GM12878 (cell line): ENCODE measurements around the gene SMPX. TPM values are rescaled to one million over a fixed set of nuclear protein-coding genes. Genes with fewer than 3 reads are reported as not detected.

Source experiments
- ATAC-seq: fragments of 200-7000 bp; cut with Tn5 transposase; 3 replicates; pipeline ENCODE4 v1.9.1; 2020; ENCODE audit warnings: mild to moderate bottlenecking, moderate library complexity
- BruUV-seq: library from RNA; stranded (reverse); fragments of 400-500 nt; replicated peaks from 2 replicates; lab custom pipeline; 2021; lab: Mats Ljungman, UMichigan
- CTCF ChIA-PET: fragments of 300-600 bp; sonication (Branson Sonifier 250); formaldehyde crosslinking; extraction: SDS; loops from one replicate; lab custom pipeline; 2021; ENCODE audit warnings: inconsistent platforms; lab: Yijun Ruan, JAX
- POLR2A ChIA-PET: fragments of 350-600 bp; formaldehyde crosslinking; extraction: SDS; loops from one replicate; lab custom pipeline; 2021; ENCODE audit warnings: inconsistent platforms; lab: Charles Lee
- RAD21 ChIA-PET: fragments of 300-600 bp; sonication (Branson Sonifier 250); formaldehyde crosslinking; loops from one replicate; lab custom pipeline; 2023; ENCODE audit warnings: antibody characterized with exemption; ENCODE audit not compliant: unreplicated experiment; lab: Charles Lee
- SMC1A ChIA-PET: fragments of 300-600 bp; sonication (Branson Sonifier 250); formaldehyde crosslinking; loops from one replicate; lab custom pipeline; 2023; ENCODE audit not compliant: unreplicated experiment, uncharacterized antibody; lab: Charles Lee
- DNase-seq: peaks from one replicate; pipeline ENCODE4 v3.0.0-alpha.2; 2011; ENCODE audit warnings: low read depth, low spot score
- FAIRE-seq: peaks from 3 replicates; lab custom pipeline; 2011; peaks lifted over from hg19 to GRCh38; lab: Jason Lieb, UNC
- H2AFZ ChIP-seq: 2 replicates; pipeline ENCODE4 v1.6.0; 2011; ENCODE audit warnings: low read depth, low read length, control low read depth; ENCODE audit not compliant: control insufficient read depth
- H3K27ac ChIP-seq: 2 replicates; pipeline ENCODE4 v1.5.1; 2011; ENCODE audit warnings: control low read depth; ENCODE audit not compliant: control insufficient read depth, insufficient read depth
- H3K27me3 ChIP-seq, 2 experiments: replicated peaks in 1 of 2; 2 replicates each; pipeline versions ENCODE4 v1.6.0 to v1.6.1; 2011; ENCODE audit warnings: low read length in 1 of 2; ENCODE audit not compliant: control insufficient read depth in 2 of 2, insufficient read depth in 2 of 2
- H3K36me3 ChIP-seq, 2 experiments: 2 replicates each; pipeline ENCODE4 v1.5.1; 2011; ENCODE audit warnings: low read length in 1 of 2; ENCODE audit not compliant: control insufficient read depth in 2 of 2, insufficient read depth in 2 of 2
- H3K4me1 ChIP-seq: 2 replicates; pipeline ENCODE4 v1.6.1; 2011; ENCODE audit warnings: mild to moderate bottlenecking, low read length, moderate library complexity, mixed read lengths; ENCODE audit not compliant: control insufficient read depth, insufficient read depth
- H3K4me2 ChIP-seq: 2 replicates; pipeline ENCODE4 v1.6.0; 2011; ENCODE audit warnings: control low read depth; ENCODE audit not compliant: control insufficient read depth, insufficient read depth
- H3K4me3 ChIP-seq: fragments of 200-600 bp; sonication (generic); 2 replicates; pipeline ENCODE4 v1.5.1; 2016
- H3K79me2 ChIP-seq: 2 replicates; pipeline ENCODE4 v1.6.0; 2011; ENCODE audit warnings: low read length; ENCODE audit not compliant: control insufficient read depth, insufficient read depth
- H3K9ac ChIP-seq: 2 replicates; pipeline ENCODE4 v1.8.0; 2011; ENCODE audit warnings: low read length, control low read depth, mixed read lengths; ENCODE audit not compliant: control insufficient read depth, insufficient read depth
- H3K9me3 ChIP-seq: replicated peaks from 3 replicates; pipeline ENCODE4 v1.5.1; 2011; ENCODE audit warnings: mild to moderate bottlenecking, low read length; ENCODE audit not compliant: control insufficient read depth, insufficient read depth
- H4K20me1 ChIP-seq: 2 replicates; pipeline ENCODE4 v1.6.0; 2011; ENCODE audit not compliant: control insufficient read depth, insufficient read depth
- BCL11A ChIP-seq: IDR thresholded peaks from 2 replicates; pipeline ENCODE4 v1.6.1; 2011; ENCODE audit warnings: low read depth, low read length
- EP300 ChIP-seq, 2 experiments: fragments of 150-350 bp in 1 of 2; IDR thresholded peaks; 2 replicates each; pipeline ENCODE4 v1.6.1; 2011 to 2012; ENCODE audit warnings: low read depth in 2 of 2, low read length in 2 of 2, borderline replicate concordance in 1 of 2, improper control_type of control experiment in 1 of 2, inconsistent platforms in 1 of 2; ENCODE audit not compliant: control insufficient read depth in 1 of 2
- FOXK2 ChIP-seq: fragments of 450-650 bp; IDR thresholded peaks from 2 replicates; pipeline ENCODE4 v1.6.1; 2017; ENCODE audit warnings: mild to moderate bottlenecking, moderate library complexity
- NFIC ChIP-seq: IDR thresholded peaks from 2 replicates; pipeline ENCODE4 v1.6.1; 2012; ENCODE audit warnings: low read depth, mild to moderate bottlenecking, inconsistent platforms, low read length, moderate library complexity
- NFXL1 ChIP-seq: fragments of 450-650 bp; IDR thresholded peaks from 2 replicates; pipeline ENCODE4 v1.6.1; 2017; ENCODE audit warnings: antibody characterized with exemption, mild to moderate bottlenecking, borderline replicate concordance
- NFYA ChIP-seq: IDR thresholded peaks from 2 replicates; pipeline ENCODE4 v1.6.1; 2011; ENCODE audit warnings: low read depth, mild to moderate bottlenecking, low read length, improper control_type of control experiment, borderline replicate concordance
- PAX5 ChIP-seq: IDR thresholded peaks from 2 replicates; pipeline ENCODE4 v1.6.1; 2011; ENCODE audit warnings: low read depth, low read length, borderline replicate concordance
- RB1 ChIP-seq: fragments of 450-650 bp; formaldehyde crosslinking; IDR thresholded peaks from 2 replicates; pipeline ENCODE4 v1.6.1; 2017; ENCODE audit warnings: mild to moderate bottlenecking, borderline replicate concordance
- SREBF1 ChIP-seq: IDR thresholded peaks from 2 replicates; pipeline ENCODE4 v1.6.1; 2012; ENCODE audit warnings: mild to moderate bottlenecking, low read length
- SREBF2 ChIP-seq: IDR thresholded peaks from 2 replicates; pipeline ENCODE4 v1.6.1; 2012; ENCODE audit warnings: mild to moderate bottlenecking, low read length
- WGBS: methylation state at CpG from one replicate; pipeline ENCODE4 v1.1.6; 2016; ENCODE audit warnings: low lambda C conversion rate; ENCODE audit not compliant: insufficient replicate concordance, insufficient coverage; ENCODE audit errors: missing lambda C conversion rate; 5-methylcytosine and 5-hydroxymethylcytosine counted together
- in situ Hi-C: fragments of 300-500 bp; cut with MboI; formaldehyde crosslinking; loops from 9 replicates; pipeline ENCODE4 v1.14.3; 2018; ENCODE audit warnings: mixed read lengths
- intact Hi-C: fragments of 100-400 bp; cut with micrococcal nuclease; formaldehyde crosslinking; loops from one replicate; pipeline ENCODE4 v1.14.2; 2022; ENCODE audit not compliant: unreplicated experiment
- polyA plus RNA-seq, 11 experiments: library from polyadenylated mRNA; depleted of rRNA in 4 of 11; unstranded in 6 of 11; stranded (reverse) in 5 of 11; fragments of >200 nt; fragmentation: Nextera tagmentation in 4 of 11; fragmentation: Illumina TruSeq in 1 of 11; extraction: Ambion mirVana in 4 of 11; extraction: Trizol in 1 of 11; gene quantifications; 1 replicate in 1 of 11; 2 replicates in 10 of 11; pipeline versions ENCODE4 v1.2.1 to v1.2.3, GENCODE V29; 2011 to 2016; ENCODE audit warnings: inconsistent platforms in 2 of 11, missing spikeins in 2 of 11, low read depth in 1 of 11
- total RNA-seq, 4 experiments: library from RNA; depleted of rRNA in 3 of 4; stranded (reverse); fragments of >200 nt in 3 of 4; fragmentation: Illumina TruSeq in 1 of 4; extraction: Trizol in 1 of 4; gene quantifications; 2 replicates each; pipeline versions ENCODE4 v1.2.1 to v1.2.3, GENCODE V29; 2013 to 2021
- TF ChIP-seq, protein P1 (sequence below): fragments of 450-650 bp; IDR thresholded peaks from 2 replicates; pipeline ENCODE4 v1.6.1; 2014; ENCODE audit warnings: mild to moderate bottlenecking

The SMPX gene
- total and polyA plus RNA-seq, 10 of the 15 experiments (the other 5 are each of a cell fraction or from before 2014, with no cell fraction given) = 0.08 to 0.09 TPM; not detected in 8

DNA sequence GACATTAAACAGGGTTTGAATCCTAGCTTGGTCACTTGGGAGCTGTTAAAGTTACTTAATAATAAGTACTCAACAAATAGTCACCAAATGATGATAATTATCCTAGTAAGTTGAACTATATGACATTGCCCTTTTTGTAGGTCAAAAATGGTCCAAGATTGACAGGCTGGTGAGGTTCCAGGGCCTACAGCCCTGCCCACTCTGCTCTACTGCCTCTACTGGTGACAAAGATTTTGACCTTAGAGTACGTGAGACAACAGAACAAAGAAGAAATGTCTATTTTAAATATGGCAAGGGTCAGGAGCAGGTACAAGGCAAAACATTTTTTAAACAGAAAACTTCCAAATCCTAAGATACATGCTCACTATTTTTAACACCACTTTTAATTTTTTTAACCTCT lies 572 bp upstream of the SMPX start:
- H3K79me2 ChIP-seq = no peaks in the 10 kb centered on the region
- H2AFZ ChIP-seq = no peak overlapping the region
- no peak overlapping the region for H3K4me3 ChIP-seq
- in situ Hi-C loops = no loop called here
- intact Hi-C loops = no loop called here
- H3K27ac ChIP-seq = no peak overlapping the region
- DNase-seq = no peak
- H3K27me3 ChIP-seq = no peaks in the 10 kb centered on the region
- H4K20me1 ChIP-seq = no peaks in the 10 kb centered on the region
- no TSS peak for BruUV-seq
- whole genome bisulfite sequencing = 0% methylated on average over 1 of the region's 1 CpG
- ATAC-seq = peak; percentile 32; the same call in 1 of the 3 replicates
- ChIA-PET SMC1A (no interaction called here), CTCF (interaction anchor here (0.9 to 3.6 kb wide), 4 partner anchors 8 to 1228 kb away, joined by 3 to 18 read pairs (median 4); no protein-coding TSS in a partner anchor), RAD21 (interaction anchor here (1.3 kb wide), 1 partner anchor 12 kb away, joined by 3 read pairs; no protein-coding TSS in a partner anchor), POLR2A (no interaction called here)
- no peaks in the 10 kb centered on the region for H3K36me3 ChIP-seq
- FAIRE-seq = no peak
- TF ChIP-seq SREBF2 = no peak
- no peak for TF ChIP-seq PAX5
- no peak for TF ChIP-seq NFXL1
- TF ChIP-seq EP300 (IDR thresholded peaks at IDR 0.05; ENCODE audit: borderline replicate concordance in 1 of 2, control insufficient read depth in 1 of 2, low read depth in 2 of 2, low read length in 2 of 2) = no peak
- no peak for TF ChIP-seq SREBF1
- no peak for TF ChIP-seq FOXK2
- TF ChIP-seq BCL11A = no peak
- TF ChIP-seq, protein P1, sequence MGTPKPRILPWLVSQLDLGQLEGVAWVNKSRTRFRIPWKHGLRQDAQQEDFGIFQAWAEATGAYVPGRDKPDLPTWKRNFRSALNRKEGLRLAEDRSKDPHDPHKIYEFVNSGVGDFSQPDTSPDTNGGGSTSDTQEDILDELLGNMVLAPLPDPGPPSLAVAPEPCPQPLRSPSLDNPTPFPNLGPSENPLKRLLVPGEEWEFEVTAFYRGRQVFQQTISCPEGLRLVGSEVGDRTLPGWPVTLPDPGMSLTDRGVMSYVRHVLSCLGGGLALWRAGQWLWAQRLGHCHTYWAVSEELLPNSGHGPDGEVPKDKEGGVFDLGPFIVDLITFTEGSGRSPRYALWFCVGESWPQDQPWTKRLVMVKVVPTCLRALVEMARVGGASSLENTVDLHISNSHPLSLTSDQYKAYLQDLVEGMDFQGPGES = no peak
- no peak for TF ChIP-seq RB1
- TF ChIP-seq NFYA = no peak
- no peak for TF ChIP-seq NFIC
- H3K4me1 ChIP-seq = no peaks in the 10 kb centered on the region
- H3K9me3 ChIP-seq = no peaks in the 10 kb centered on the region
- H3K4me2 ChIP-seq = no peak overlapping the region
- no peak overlapping the region for H3K9ac ChIP-seq
